ENCODE measurements around the gene OLIG3. TPM values are rescaled to one million over a fixed set of nuclear protein-coding genes. Genes with fewer than 3 reads are reported as not detected.

Gene OLIG3
- total RNA-seq, 1 donor = not detected

- no peak overlapping the region for H2AFZ ChIP-seq (ENCODE audit: low read length)
- no peak overlapping the region for H3K27ac ChIP-seq (ENCODE audit: low read depth, low read length)
- H3K4me1 ChIP-seq (ENCODE audit: insufficient read depth, low read length) = no peaks in the 10 kb centered on the region
- H3K4me2 ChIP-seq (ENCODE audit: insufficient read depth, low read length) = no peak overlapping the region
- no peaks in the 10 kb centered on the region for H3K79me2 ChIP-seq (ENCODE audit: insufficient read depth, low read length)
- peaks cover 28% of the 10 kb centered on the region for H3K27me3 ChIP-seq (ENCODE audit: insufficient read depth, low read length)
- no peak for TF ChIP-seq CTCF (IDR thresholded peaks at IDR 0.05; ENCODE audit: extremely low read depth, low read depth, low read length)
- no peaks in the 10 kb centered on the region for H4K20me1 ChIP-seq (ENCODE audit: insufficient read depth, low read length)
- H3K4me3 ChIP-seq (ENCODE audit: insufficient read depth, low read length) = no peak overlapping the region
- no peaks in the 10 kb centered on the region for H3K9me3 ChIP-seq (ENCODE audit: low read depth, low read length)
- no peaks in the 10 kb centered on the region for H3K36me3 ChIP-seq (ENCODE audit: insufficient read depth, low read length)
- DNase-seq (ENCODE audit: insufficient read length, low spot score, missing footprints) = no peak
These were observed 22.7 kb downstream of the OLIG3 start for GRCh38 chr6:137471497-137471896.

GRCh38 chr6:137467211-137467610 lies 27.0 kb downstream of the OLIG3 start:
- Histone ChIP-seq H3K36me3 (ENCODE audit: insufficient read depth, low read length) (no peaks in the 10 kb centered on the region), H3K4me3 (ENCODE audit: insufficient read depth, low read length) (no peak overlapping the region), H3K9me3 (ENCODE audit: low read depth, low read length) (no peaks in the 10 kb centered on the region), H4K20me1 (ENCODE audit: insufficient read depth, low read length) (no peaks in the 10 kb centered on the region), H3K27me3 (ENCODE audit: insufficient read depth, low read length) (peaks cover 9% of the 10 kb centered on the region), H3K79me2 (ENCODE audit: insufficient read depth, low read length) (no peaks in the 10 kb centered on the region), H2AFZ (ENCODE audit: low read length) (no peak overlapping the region), H3K4me1 (ENCODE audit: insufficient read depth, low read length) (no peaks in the 10 kb centered on the region), H3K4me2 (ENCODE audit: insufficient read depth, low read length) (no peak overlapping the region), H3K27ac (ENCODE audit: low read depth, low read length) (no peak overlapping the region)
- no peak for TF ChIP-seq CTCF (IDR thresholded peaks at IDR 0.05; ENCODE audit: extremely low read depth, low read depth, low read length)
- DNase-seq (ENCODE audit: insufficient read length, low spot score, missing footprints) = no peak

GRCh38 chr6:137465378-137466009 lies 28.7 kb downstream of the OLIG3 start:
- Histone ChIP-seq H3K27me3 (ENCODE audit: insufficient read depth, low read length) (peaks cover 3% of the 10 kb centered on the region), H3K4me3 (ENCODE audit: insufficient read depth, low read length) (no peak overlapping the region), H3K4me2 (ENCODE audit: insufficient read depth, low read length) (no peak overlapping the region), H2AFZ (ENCODE audit: low read length) (no peak overlapping the region), H3K4me1 (ENCODE audit: insufficient read depth, low read length) (no peaks in the 10 kb centered on the region), H3K27ac (ENCODE audit: low read depth, low read length) (no peak overlapping the region), H4K20me1 (ENCODE audit: insufficient read depth, low read length) (no peaks in the 10 kb centered on the region), H3K9me3 (ENCODE audit: low read depth, low read length) (no peaks in the 10 kb centered on the region), H3K79me2 (ENCODE audit: insufficient read depth, low read length) (no peaks in the 10 kb centered on the region), H3K36me3 (ENCODE audit: insufficient read depth, low read length) (no peaks in the 10 kb centered on the region)
- DNase-seq (ENCODE audit: insufficient read length, low spot score, missing footprints) = no peak
- no peak for TF ChIP-seq CTCF (IDR thresholded peaks at IDR 0.05; ENCODE audit: extremely low read depth, low read depth, low read length)

GRCh38 chr6:137452333-137452894 lies 41.8 kb downstream of the OLIG3 start:
- Histone ChIP-seq H3K9me3 (ENCODE audit: low read depth, low read length) (no peaks in the 10 kb centered on the region), H2AFZ (ENCODE audit: low read length) (no peak overlapping the region), H4K20me1 (ENCODE audit: insufficient read depth, low read length) (no peaks in the 10 kb centered on the region), H3K4me3 (ENCODE audit: insufficient read depth, low read length) (no peak overlapping the region), H3K4me1 (ENCODE audit: insufficient read depth, low read length) (no peaks in the 10 kb centered on the region), H3K36me3 (ENCODE audit: insufficient read depth, low read length) (no peaks in the 10 kb centered on the region), H3K27me3 (ENCODE audit: insufficient read depth, low read length) (no peaks in the 10 kb centered on the region), H3K4me2 (ENCODE audit: insufficient read depth, low read length) (no peak overlapping the region), H3K79me2 (ENCODE audit: insufficient read depth, low read length) (no peaks in the 10 kb centered on the region), H3K27ac (ENCODE audit: low read depth, low read length) (no peak overlapping the region)
- no peak for TF ChIP-seq CTCF (IDR thresholded peaks at IDR 0.05; ENCODE audit: extremely low read depth, low read depth, low read length)
- no peak for DNase-seq (ENCODE audit: insufficient read length, low spot score, missing footprints)

All from osteoblast (primary cell).